Measurements from ENCODE around the gene GSKIP. TPM values are rescaled to one million over a fixed set of nuclear protein-coding genes. Genes with fewer than 3 reads are reported as not detected.

The GSKIP gene
- total RNA-seq, 4 donors from 2014 or later, result 6.7 to 15.1 (median 8.6) TPM

DNA sequence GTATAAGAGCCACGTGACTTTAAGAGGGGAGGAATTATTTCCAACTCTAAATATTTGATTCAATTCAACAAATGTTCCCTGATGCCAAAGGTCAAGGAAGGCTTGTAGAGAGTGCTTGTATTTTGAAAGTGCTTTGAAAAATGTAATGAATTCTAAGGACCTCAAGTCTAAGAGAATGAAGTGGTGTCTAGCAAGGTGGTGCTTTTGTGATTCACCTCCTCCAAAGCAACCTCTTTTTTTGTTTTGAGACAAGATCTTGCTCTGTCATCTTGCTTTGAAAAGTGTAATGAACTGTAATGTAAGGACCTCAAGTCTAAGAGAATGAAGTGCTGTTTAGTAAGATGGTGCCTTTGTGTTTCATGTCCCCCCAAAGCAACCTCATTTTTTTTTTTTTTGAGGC, 42.4 kb downstream of the GSKIP start:
- no peak for TF ChIP-seq CTCF (IDR thresholded peaks at IDR 0.05 in 4 of 5, conservative IDR thresholded peaks at IDR 0.05 in 1 of 5)
- TF ChIP-seq POLR2A (IDR thresholded peaks at IDR 0.05), result no peak
- H3K4me1 ChIP-seq, result no peaks in the 10 kb centered on the region
- H3K9me3 ChIP-seq, result no peaks in the 10 kb centered on the region
- H3K36me3 ChIP-seq, result no peaks in the 10 kb centered on the region
- H3K27me3 ChIP-seq, result no peaks in the 10 kb centered on the region
- H3K4me3 ChIP-seq, result no peak overlapping the region
- in situ Hi-C loops (cut with MboI; ENCODE audit: low sequenced_read_pairs in 4 of 4), result loop anchor here in 1 of 4 donors (25.0 kb wide), 2 partner anchors 293 to 843 kb away; no protein-coding TSS in a partner anchor
- intact Hi-C loops (cut with DNase I; ENCODE audit: low total_unique reads), result no loop called here
- ATAC-seq, result no peak
- no peak for DNase-seq
- H3K27ac ChIP-seq, result no peak overlapping the region

GRCh38 chr14:96407935-96408570, 44.7 kb downstream of the GSKIP start:
- ATAC-seq (no peak), DNase-seq (no peak)
- H3K27me3 ChIP-seq, result no peaks in the 10 kb centered on the region
- no peaks in the 10 kb centered on the region for H3K36me3 ChIP-seq
- no peaks in the 10 kb centered on the region for H3K9me3 ChIP-seq
- no peak overlapping the region for H3K4me3 ChIP-seq
- in situ Hi-C loops (cut with MboI; ENCODE audit: low sequenced_read_pairs in 4 of 4), result loop anchor here in 1 of 4 donors (25.0 kb wide), 2 partner anchors 296 to 846 kb away; no protein-coding TSS in a partner anchor
- no peak overlapping the region for H3K27ac ChIP-seq
- no peak for TF ChIP-seq POLR2A (IDR thresholded peaks at IDR 0.05)
- no peak for TF ChIP-seq CTCF (IDR thresholded peaks at IDR 0.05 in 4 of 5, conservative IDR thresholded peaks at IDR 0.05 in 1 of 5)
- intact Hi-C loops (cut with DNase I; ENCODE audit: low total_unique reads), result no loop called here
- no peaks in the 10 kb centered on the region for H3K4me1 ChIP-seq

DNA sequence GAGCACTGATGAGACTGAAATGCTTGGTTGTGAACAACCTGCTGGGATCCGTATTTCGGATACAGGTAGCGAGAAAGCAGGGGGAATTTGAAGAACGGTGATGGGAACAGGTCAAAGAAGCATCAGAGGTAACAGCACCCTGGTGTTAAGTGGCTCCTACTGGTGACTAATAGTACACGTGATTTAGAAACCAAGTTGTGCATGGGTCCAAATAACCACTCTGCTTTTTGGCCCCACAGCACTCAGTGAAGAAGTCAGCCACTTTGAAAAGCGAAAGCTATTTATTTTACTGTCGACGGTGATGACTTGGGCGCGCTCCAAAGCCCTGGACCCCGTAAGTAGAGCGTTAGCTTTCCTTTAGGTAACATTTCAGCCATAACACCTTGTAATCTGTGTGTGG, 45.3 kb downstream of the GSKIP start:
- Histone ChIP-seq H3K4me3 (no peak overlapping the region), H3K36me3 (no peaks in the 10 kb centered on the region), H3K9me3 (no peaks in the 10 kb centered on the region), H3K27ac (no peak overlapping the region), H3K4me1 (no peaks in the 10 kb centered on the region), H3K27me3 (no peaks in the 10 kb centered on the region)
- intact Hi-C loops (cut with DNase I; ENCODE audit: low total_unique reads) (no loop called here), in situ Hi-C loops (cut with MboI; ENCODE audit: low sequenced_read_pairs in 4 of 4) (loop anchor here in 1 of 4 donors (25.0 kb wide), 2 partner anchors 296 to 846 kb away; no protein-coding TSS in a partner anchor)
- ATAC-seq, result no peak
- TF ChIP-seq CTCF (IDR thresholded peaks at IDR 0.05 in 4 of 5, conservative IDR thresholded peaks at IDR 0.05 in 1 of 5), result no peak
- TF ChIP-seq POLR2A (IDR thresholded peaks at IDR 0.05), result no peak
- DNase-seq, result no peak

DNA sequence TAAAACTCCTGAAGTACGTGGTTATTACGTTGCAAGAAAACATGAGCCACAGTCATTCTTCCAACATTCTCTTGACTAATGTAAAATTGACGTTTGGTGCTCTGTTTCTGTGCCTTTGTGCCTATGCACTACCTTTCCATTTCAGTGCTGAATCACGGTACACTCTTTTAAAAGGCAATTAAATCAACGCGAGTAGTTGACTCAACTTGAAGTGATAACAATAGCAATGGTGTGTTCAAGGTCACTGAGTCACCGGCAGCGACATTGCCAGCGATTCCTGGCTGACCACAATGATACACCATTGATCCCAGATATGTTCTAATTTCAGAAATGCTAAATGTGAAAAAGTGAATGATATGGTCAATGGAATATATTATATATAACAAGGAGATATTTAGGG, 46.4 kb downstream of the GSKIP start:
- Histone ChIP-seq H3K27me3 (no peaks in the 10 kb centered on the region), H3K27ac (no peak overlapping the region), H3K4me3 (no peak overlapping the region), H3K36me3 (no peaks in the 10 kb centered on the region), H3K4me1 (no peaks in the 10 kb centered on the region), H3K9me3 (no peaks in the 10 kb centered on the region)
- no peak for TF ChIP-seq CTCF (IDR thresholded peaks at IDR 0.05 in 4 of 5, conservative IDR thresholded peaks at IDR 0.05 in 1 of 5)
- DNase-seq, result no peak
- intact Hi-C loops (cut with DNase I; ENCODE audit: low total_unique reads) (no loop called here), in situ Hi-C loops (cut with MboI; ENCODE audit: low sequenced_read_pairs in 4 of 4) (loop anchor here in 1 of 4 donors (25.0 kb wide), 2 partner anchors 297 to 847 kb away; no protein-coding TSS in a partner anchor)
- ATAC-seq, result no peak

Data from gastrocnemius medialis (tissue), 4 donors.